Right lobe of liver (tissue), 6 donors: Measurements from ENCODE around the gene SLC7A5. TPM values are rescaled to one million over a fixed set of nuclear protein-coding genes. Genes with fewer than 3 reads are reported as not detected.

ENCODE experiments used
- ATAC-seq, 4 donors: fragments of 200-7000 bp; cut with Tn5 transposase; one replicate each; pipeline ENCODE4 v1.9.1; 2020; ENCODE audit warnings: mild to moderate bottlenecking in 4 of 4, moderate library complexity in 4 of 4
- DNase-seq, 3 donors: peaks; one replicate each; pipeline ENCODE4 v3.0.0-alpha.2; 2020
- H3K27ac ChIP-seq, 3 donors: fragments of 200-600 bp; one replicate each; pipeline ENCODE4 v1.8.0; 2022
- H3K27me3 ChIP-seq, 2 donors: fragments of 200-600 bp; one replicate each; pipeline ENCODE4 v1.8.0; 2022
- H3K36me3 ChIP-seq, 4 donors: fragments of 200-600 bp; sonication (generic) in 1 of 4; one replicate each; pipeline versions ENCODE4 v1.5.1 to v1.8.0; 2017 to 2022; ENCODE audit warnings: control low read depth in 1 of 4
- H3K4me1 ChIP-seq, 4 donors: fragments of 200-600 bp; sonication (generic) in 1 of 4; one replicate each; pipeline versions ENCODE4 v1.5.1 to v1.8.0; 2017 to 2022; ENCODE audit warnings: control low read depth in 1 of 4
- H3K4me3 ChIP-seq, 3 donors: fragments of 200-600 bp; one replicate each; pipeline ENCODE4 v1.8.0; 2022
- H3K9me3 ChIP-seq, 4 donors: fragments of 200-600 bp; sonication (generic) in 1 of 4; one replicate each; pipeline versions ENCODE4 v1.5.1 to v1.8.0; 2017 to 2022; ENCODE audit warnings: control low read depth in 1 of 4
- POLR2A ChIP-seq: fragments of 450-650 bp; IDR thresholded peaks from one replicate; pipeline ENCODE4 v1.6.1; 2017; ENCODE audit warnings: antibody characterized with exemption, mild to moderate bottlenecking
- WGBS: methylation state at CpG from one replicate; pipeline ENCODE4 v1.1.6; 2018; ENCODE audit warnings: low coverage, low lambda C conversion rate; ENCODE audit not compliant: insufficient coverage; ENCODE audit errors: missing lambda C conversion rate; 5-methylcytosine and 5-hydroxymethylcytosine counted together
- intact Hi-C, 2 donors: fragments of 100-400 bp; cut with DNase I; formaldehyde crosslinking; loops; one replicate each; pipeline versions ENCODE4 v1.11.2 to v1.14.1; 2022
- total RNA-seq, 6 experiments: library from RNA; depleted of rRNA in 2 of 6; stranded (reverse); fragments of >200 nt in 2 of 6; fragmentation: NEBNext Ultra II Directional in 3 of 6; extraction: Animal tissue kit (Norgen Biotek cat#: 25700) in 3 of 6; gene quantifications; one replicate each; pipeline versions ENCODE4 v1.1.0 to v1.2.4, GENCODE V29; 2016 to 2023
- TF ChIP-seq, protein P1 (sequence below), 4 donors: fragments of 200-600 bp in 3 of 4; fragments of 450-650 bp in 1 of 4; IDR thresholded peaks; one replicate each; pipeline versions ENCODE4 v1.5.1 to v1.8.0; 2016 to 2022; ENCODE audit warnings: antibody characterized with exemption in 4 of 4, mild to moderate bottlenecking in 2 of 4
- donor health status: DM: no; HTN: yes; CAD: no.
- donor health status: DM: no; HTN: no; CAD: no.
- donor health status: DM: no; HTN: no; CAD: no.
- donor health status: DM: no; HTN: yes; CAD: no.
- donor health status: DM: no; HTN: yes; CAD: no.

Gene SLC7A5
- total RNA-seq, 6 experiments from 2014 or later, result 7.0 to 16.3 (median 12.4) TPM

DNA sequence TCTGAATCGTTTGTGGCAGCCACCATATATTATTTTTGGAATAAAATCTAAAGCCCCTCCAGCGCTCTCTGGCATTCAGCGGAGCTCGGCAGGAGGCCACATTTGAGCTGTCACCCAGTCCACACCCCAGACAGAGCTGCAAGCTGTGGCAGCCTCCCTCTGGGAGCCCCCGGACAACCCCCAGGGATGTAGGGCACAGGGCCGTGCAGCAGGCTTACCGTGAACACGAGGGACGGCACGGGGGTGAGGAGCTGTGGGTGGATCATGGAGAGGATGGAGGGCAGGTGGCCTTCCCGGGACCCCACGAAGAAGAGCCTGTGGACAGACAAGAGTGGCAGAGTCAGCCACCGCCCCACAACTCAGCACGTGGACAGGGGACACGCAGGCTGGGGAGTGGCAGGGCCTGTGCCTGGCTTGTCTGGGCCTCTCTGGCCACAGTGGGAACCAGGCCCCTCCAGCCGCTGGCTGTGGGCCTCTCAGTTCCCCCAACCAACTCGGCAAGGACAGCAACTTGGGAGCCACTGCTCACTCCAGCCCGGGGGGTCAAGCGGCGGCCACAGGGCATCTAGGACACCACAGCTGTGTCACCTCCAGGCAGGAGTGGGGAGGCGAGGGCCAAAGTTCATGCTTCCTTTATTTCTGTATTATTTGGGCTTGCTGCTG, 31.5 kb downstream of the SLC7A5 start:
- Histone ChIP-seq H3K27me3 (no peaks in the 10 kb centered on the region), H3K4me3 (peak overlapping the region; percentile 17 to 77 (median 67)), H3K27ac (peak overlapping the region in 2 of 3 donors; percentile 99 to 100), H3K4me1 (peaks cover 0 to 23% (median 11%) of the 10 kb centered on the region in 4 donors), H3K36me3 (peaks cover 0 to 37% (median 14%) of the 10 kb centered on the region in 4 donors), H3K9me3 (no peaks in the 10 kb centered on the region)
- WGBS, result 43% methylated on average over 9 of the region's 21 CpGs
- intact Hi-C loops, result loop anchor here in 1 of 2 donors (10.0 kb wide), 1 partner anchor 53 kb away; no protein-coding TSS in a partner anchor
- peak; percentile 70 to 86 (median 86) for DNase-seq
- TF ChIP-seq, protein P1, sequence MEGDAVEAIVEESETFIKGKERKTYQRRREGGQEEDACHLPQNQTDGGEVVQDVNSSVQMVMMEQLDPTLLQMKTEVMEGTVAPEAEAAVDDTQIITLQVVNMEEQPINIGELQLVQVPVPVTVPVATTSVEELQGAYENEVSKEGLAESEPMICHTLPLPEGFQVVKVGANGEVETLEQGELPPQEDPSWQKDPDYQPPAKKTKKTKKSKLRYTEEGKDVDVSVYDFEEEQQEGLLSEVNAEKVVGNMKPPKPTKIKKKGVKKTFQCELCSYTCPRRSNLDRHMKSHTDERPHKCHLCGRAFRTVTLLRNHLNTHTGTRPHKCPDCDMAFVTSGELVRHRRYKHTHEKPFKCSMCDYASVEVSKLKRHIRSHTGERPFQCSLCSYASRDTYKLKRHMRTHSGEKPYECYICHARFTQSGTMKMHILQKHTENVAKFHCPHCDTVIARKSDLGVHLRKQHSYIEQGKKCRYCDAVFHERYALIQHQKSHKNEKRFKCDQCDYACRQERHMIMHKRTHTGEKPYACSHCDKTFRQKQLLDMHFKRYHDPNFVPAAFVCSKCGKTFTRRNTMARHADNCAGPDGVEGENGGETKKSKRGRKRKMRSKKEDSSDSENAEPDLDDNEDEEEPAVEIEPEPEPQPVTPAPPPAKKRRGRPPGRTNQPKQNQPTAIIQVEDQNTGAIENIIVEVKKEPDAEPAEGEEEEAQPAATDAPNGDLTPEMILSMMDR (IDR thresholded peaks at IDR 0.05), result no peak
- no peak for TF ChIP-seq POLR2A
- ATAC-seq, result peak; percentile 16 to 46 (median 27)

DNA sequence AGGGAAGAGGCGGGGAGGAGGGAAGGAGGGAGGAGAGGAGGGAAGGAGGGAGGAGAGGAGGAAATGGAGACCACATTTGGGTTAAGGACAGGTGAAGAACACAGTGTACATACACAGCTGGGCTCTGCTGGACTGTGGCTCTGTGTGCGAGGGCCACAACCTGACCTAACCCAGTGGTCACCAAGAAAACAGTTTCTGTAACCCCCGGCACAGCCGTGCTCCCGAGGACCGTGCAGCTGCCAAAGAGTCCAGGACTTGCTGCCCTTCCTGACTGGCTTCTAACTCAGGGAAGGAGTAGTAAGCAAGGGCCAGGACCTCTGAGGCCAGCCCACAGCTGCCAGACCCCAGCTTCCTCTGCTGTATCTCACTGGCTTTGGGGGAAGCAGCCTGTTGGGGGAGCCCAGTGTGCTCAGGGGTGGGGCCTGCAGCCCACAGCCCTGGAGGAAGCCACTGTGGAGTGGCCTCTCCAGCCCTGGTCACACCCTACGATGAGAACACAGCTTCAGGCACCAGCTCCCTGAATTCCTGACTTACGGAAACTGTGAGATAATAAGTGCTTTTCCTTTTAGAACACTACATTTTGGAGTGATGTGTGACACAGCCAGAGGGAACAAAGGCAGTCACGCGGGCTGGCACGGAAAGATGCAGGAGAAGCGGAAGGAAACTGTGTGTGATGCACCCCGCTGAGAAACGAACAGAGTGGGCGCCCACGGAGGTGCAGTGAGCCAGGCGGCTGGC, 32.3 kb downstream of the SLC7A5 start:
- intact Hi-C loops, result loop anchor here in 1 of 2 donors (10.0 kb wide), 1 partner anchor 52 kb away; no protein-coding TSS in a partner anchor

DNA sequence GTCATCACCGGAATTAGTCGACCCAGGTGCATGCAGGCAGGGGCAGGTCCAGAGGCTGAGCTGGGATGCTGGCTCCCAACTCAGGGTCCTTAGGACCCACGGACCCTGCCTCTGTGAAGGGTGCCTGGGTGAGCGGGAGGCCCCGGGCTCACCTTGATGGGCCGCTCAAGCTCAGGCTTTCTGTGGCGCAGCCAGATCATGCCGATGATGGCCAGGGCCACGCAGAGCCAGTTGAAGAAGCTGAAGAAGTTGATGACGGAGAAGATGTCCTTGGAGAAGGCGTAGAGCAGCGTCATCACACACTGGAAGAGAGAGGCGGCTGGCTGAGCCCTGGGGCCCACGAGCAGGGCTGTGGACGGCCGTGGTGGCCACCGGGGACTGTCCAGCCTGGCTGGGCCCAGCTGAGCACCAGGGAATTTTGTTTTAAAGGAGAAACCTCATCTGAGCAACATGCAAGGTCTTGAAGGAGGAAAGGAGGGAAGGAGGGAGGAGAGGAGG, 32.9 kb downstream of the SLC7A5 start:
- no peak for ATAC-seq
- peaks cover 0 to 50% (median 14%) of the 10 kb centered on the region in 4 donors for H3K36me3 ChIP-seq
- 71% methylated on average over 5 of the region's 17 CpGs for WGBS
- no peak overlapping the region for H3K4me3 ChIP-seq
- H3K9me3 ChIP-seq, result no peaks in the 10 kb centered on the region
- H3K27ac ChIP-seq, result peak overlapping the region in 1 of 3 donors; percentile 100
- intact Hi-C loops, result loop anchor here in 1 of 2 donors (10.0 kb wide), 1 partner anchor 52 kb away; no protein-coding TSS in a partner anchor
- peak in 1 of 3 donors; percentile 53 for DNase-seq
- no peaks in the 10 kb centered on the region for H3K27me3 ChIP-seq
- H3K4me1 ChIP-seq, result peaks cover 0 to 23% (median 10%) of the 10 kb centered on the region in 4 donors
- TF ChIP-seq, protein P1 (IDR thresholded peaks at IDR 0.05), result no peak
- no peak for TF ChIP-seq POLR2A

More for the DNA sequence above, 32.3 kb downstream of the SLC7A5 start:
- DNase-seq (peak in 1 of 3 donors; percentile 68), ATAC-seq (peak; percentile 4 to 46 (median 8))
- Histone ChIP-seq H3K27ac (peak overlapping the region; percentile 18 to 100 (median 99)), H3K4me3 (peak overlapping the region in 2 of 3 donors; percentile 67 to 77), H3K4me1 (peaks cover 0 to 23% (median 11%) of the 10 kb centered on the region in 4 donors), H3K36me3 (peaks cover 0 to 44% (median 14%) of the 10 kb centered on the region in 4 donors), H3K27me3 (no peaks in the 10 kb centered on the region), H3K9me3 (no peaks in the 10 kb centered on the region)
- TF ChIP-seq POLR2A, result peak; percentile 17
- TF ChIP-seq, protein P1 (IDR thresholded peaks at IDR 0.05), result no peak
- WGBS, result 29% methylated on average over 17 of the region's 17 CpGs

DNA sequence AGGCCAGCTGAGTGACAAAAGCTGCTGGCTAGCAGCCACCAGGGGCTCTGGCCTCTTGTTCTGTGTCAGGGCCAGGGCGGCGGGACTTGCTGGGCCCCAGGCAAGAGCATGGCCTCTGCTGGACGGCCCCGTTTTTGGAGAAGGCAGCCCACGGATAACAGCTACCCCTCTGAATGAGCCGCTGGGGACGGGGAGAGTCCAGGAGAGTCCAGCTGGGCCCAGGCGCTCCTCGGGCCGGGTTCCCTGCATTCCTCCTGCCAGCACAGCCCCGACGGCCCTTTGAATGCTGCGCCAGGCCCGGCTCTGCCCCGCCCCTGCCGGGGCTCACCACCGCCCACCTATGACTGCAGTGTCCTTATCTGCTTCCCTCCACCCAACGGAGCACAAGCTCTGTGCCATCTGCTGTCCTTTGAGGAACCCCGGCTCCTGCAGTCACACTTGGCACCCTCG, 33.4 kb downstream of the SLC7A5 start:
- TF ChIP-seq, protein P1 (IDR thresholded peaks at IDR 0.05), result no peak
- TF ChIP-seq POLR2A, result no peak
- intact Hi-C loops, result loop anchor here in 1 of 2 donors (10.0 kb wide), 1 partner anchor 51 kb away; no protein-coding TSS in a partner anchor

More for the DNA sequence above, 33.4 kb downstream of the SLC7A5 start:
- peaks cover 0 to 20% (median 8%) of the 10 kb centered on the region in 4 donors for H3K4me1 ChIP-seq
- H3K9me3 ChIP-seq, result no peaks in the 10 kb centered on the region
- 44% methylated on average over 7 of the region's 20 CpGs for WGBS
- peaks cover 0 to 55% (median 14%) of the 10 kb centered on the region in 4 donors for H3K36me3 ChIP-seq
- no peak overlapping the region for H3K4me3 ChIP-seq
- no peaks in the 10 kb centered on the region for H3K27me3 ChIP-seq
- DNase-seq (peak in 1 of 3 donors; percentile 52), ATAC-seq (no peak)
- H3K27ac ChIP-seq, result no peak overlapping the region
